HL-60 (cell line): ENCODE data around the gene MARCHF2.
A peak's percentile ranks its signal among the peaks of the same experiment; 100 is the strongest.

Experiments used
- DNase-seq, 2 experiments: peaks; one replicate each; pipeline ENCODE4 v3.0.0-alpha.2; 2010 to 2020; ENCODE audit warnings: low read depth in 1 of 2, low spot score in 1 of 2
- H3K27ac ChIP-seq: fragments of 250-450 bp; sonication (Bioruptor Pico); replicated peaks from 2 replicates; pipeline ENCODE4 v1.5.1; 2020; ENCODE audit warnings: mild to moderate bottlenecking, moderate library complexity
- H3K27me3 ChIP-seq: fragments of 250-450 bp; sonication (Bioruptor Pico); 2 replicates; pipeline ENCODE4 v1.5.1; 2021; ENCODE audit warnings: mild to moderate bottlenecking, moderate library complexity; ENCODE audit not compliant: insufficient read depth, poor library complexity, severe bottlenecking
- H3K4me3 ChIP-seq: replicated peaks from 2 replicates; pipeline ENCODE4 v1.5.1; 2011; ENCODE audit warnings: mild to moderate bottlenecking, control low read depth, low read length; ENCODE audit not compliant: insufficient read depth
- CTCF ChIP-seq: IDR thresholded peaks from one replicate; pipeline ENCODE4 v1.5.1; 2011; ENCODE audit warnings: low read length, control low read depth, inconsistent platforms; ENCODE audit not compliant: insufficient read depth
- GABPA ChIP-seq: IDR thresholded peaks from 2 replicates; pipeline ENCODE4 v1.6.1; 2012; ENCODE audit warnings: low read depth
- POLR2AphosphoS5 ChIP-seq: IDR thresholded peaks from 2 replicates; pipeline ENCODE4 v1.6.1; 2012; ENCODE audit warnings: low read depth
- REST ChIP-seq: IDR thresholded peaks from 2 replicates; pipeline ENCODE4 v1.6.1; 2012; ENCODE audit warnings: low read depth; ENCODE audit not compliant: insufficient replicate concordance
- SPI1 ChIP-seq: IDR thresholded peaks from 2 replicates; pipeline ENCODE4 v1.6.1; 2012; ENCODE audit warnings: low read depth, mild to moderate bottlenecking, borderline replicate concordance
- long read RNA-seq: library from polyadenylated mRNA; unstranded; transcript quantifications from one replicate; pipeline ENCODE4 v2.0.0, GENCODE V29; 2020

The MARCHF2 gene
- long read RNA-seq, partial matches to known transcripts, result 0 of 3 reads
- long read RNA-seq, other reads (novel, unspliced or antisense), result 2 of 3 reads

DNA sequence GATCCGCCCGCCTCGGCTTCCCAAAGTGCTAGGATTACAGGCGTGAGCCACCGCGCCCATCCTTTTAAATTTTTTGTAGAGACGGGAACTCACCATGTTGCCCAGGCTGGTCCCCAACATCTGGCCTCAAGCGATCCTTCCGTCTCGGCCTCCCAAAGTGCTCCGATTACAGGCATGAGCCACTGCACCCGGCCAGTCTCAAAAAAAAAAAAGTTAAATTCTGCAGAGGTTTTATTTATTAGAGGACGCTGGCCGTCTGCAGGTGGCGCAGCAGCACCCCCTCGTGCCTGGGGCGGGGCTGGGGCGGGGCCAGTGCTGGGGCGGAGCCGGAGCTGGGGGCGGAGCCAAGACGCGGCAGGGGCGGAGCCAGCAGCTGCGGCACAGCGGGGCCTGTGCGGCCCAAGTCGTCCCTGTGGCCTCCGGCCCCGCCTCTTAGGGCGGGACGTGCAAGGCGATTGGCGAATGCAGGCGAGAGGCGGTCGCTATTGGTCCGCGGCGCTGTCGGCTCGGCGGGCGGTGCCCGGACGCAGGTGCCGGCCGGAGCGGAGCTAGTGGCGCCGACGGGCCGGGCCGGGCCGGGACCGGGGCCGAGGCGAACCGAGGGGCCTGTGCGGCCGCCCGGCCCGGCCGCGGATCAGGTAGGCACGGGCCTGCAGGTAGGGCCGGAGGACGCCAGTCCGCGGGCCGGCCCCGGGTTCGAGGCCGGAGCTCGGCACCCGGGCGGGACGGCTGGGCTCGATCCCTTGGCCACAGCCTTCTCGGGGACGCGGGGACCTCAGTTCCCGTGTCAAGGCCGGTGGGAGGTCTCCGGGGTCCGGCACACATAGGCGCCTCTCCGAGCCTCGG lies at the start of gene MARCHF2:
Gene MARCHF2, plus strand, starts transcription at position 523 of the 846 bp plus-strand sequence. CDS start 8,536 bp downstream, outside the sequence.
- Histone ChIP-seq H3K4me3 (peak within 1 kb of the TSS; percentile 54), H3K27ac (no peak within 1 kb of the TSS), H3K27me3 (no peaks in the 10 kb centered on the region)
- DNase-seq, result peak; percentile 91 to 95
- TF ChIP-seq CTCF (peak; percentile 34), GABPA (no peak)

- TF ChIP-seq REST (no peak), GABPA (no peak), CTCF (no peak), POLR2AphosphoS5 (no peak), SPI1 (no peak)
- Histone ChIP-seq H3K27me3 (peaks cover 43% of the 10 kb centered on the region), H3K4me3 (no peak within 1 kb of the TSS), H3K27ac (no peak within 1 kb of the TSS)
- DNase-seq, result peak in 1 of 2 experiments; percentile 7
Measured at GRCh38 chr19:8363803-8364771, 49.0 kb upstream of the MARCHF2 start, which contains the start of gene ANGPTL4. Gene ANGPTL4 (plus strand): TSS chr19:8364155. CDS start chr19:8364322, 167 bp downstream.

DNA sequence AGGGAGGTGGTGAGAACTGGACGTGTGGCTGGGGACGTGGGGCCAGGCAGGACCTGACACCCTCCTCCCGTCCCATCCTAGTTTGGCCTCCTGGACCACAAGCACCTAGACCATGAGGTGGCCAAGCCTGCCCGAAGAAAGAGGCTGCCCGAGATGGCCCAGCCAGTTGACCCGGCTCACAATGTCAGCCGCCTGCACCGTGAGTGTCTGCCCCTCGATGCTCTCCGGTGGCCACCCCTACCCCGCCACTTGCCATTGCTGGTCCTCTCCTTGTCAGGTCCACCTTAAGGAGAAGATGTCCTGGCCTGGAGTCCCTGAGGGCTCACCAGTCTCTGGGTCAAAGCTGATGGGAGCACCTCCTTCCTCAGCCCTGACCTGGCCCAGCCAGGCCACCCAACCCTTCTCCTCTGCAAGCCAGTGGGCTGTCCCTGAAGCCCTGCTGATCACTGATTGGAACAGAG lies 47.0 kb upstream of the MARCHF2 start:
- no peak overlapping the region for H3K4me3 ChIP-seq
- TF ChIP-seq CTCF (no peak), GABPA (no peak), REST (no peak), POLR2AphosphoS5 (no peak), SPI1 (no peak)
- DNase-seq, result no peak

More for the DNA sequence above, 47.0 kb upstream of the MARCHF2 start:
- H3K27ac ChIP-seq, result no peak overlapping the region
- H3K27me3 ChIP-seq, result peaks cover 43% of the 10 kb centered on the region
